Activated CD4-positive, alpha-beta T cell treated with anti-CD3 and anti-CD28 coated beads for 1 hour (primary cell): ENCODE measurements around the gene APBB2.

Experiments
- DNase-seq: peaks from one replicate; pipeline ENCODE4 v3.0.0-alpha.2; 2020

The APBB2 gene

DNA sequence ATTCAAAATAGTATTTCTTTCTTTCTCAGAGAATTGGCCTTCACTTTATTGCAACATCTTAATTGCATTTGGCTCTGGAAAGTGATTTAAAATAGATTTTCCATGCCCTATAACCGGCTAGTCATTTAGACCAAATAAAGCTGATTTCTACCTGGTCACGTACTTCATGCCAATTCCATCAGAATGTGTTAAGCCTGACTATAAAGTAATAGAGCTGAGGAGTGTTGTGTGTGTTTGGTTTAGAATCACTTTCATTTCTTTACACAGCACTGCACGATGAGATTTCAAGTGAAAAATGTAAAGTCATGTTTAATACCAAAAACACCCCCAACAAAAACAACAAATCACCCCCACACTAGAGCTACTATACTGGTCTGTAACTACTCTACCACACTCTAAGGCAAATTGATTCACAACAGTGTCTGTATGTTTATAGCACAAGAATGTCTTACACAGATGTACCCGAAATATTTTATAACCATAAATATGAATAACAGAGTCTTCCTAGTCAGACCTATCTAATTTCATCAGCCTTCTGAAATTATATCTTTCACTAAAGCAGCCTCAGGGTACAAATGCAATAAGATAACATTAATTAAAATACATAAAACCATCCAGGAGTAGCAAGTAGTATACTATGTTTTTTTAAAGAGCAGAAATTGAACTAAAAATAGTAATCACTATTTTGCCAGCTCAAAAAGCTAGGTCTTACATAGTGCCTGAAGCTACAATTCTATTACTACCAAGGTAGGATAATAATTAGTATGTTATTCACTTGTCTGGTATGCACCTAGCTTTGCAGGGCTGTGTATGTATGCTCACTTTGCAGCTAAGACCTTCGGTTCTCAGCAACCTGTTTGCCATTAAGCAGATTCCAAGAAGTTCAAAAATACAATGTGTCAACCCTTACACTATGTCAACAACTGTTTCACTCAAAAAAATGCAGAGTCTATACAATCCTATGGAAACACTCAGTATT lies 28.4 kb downstream of the APBB2 start:
- DNase-seq, result no peak

DNA sequence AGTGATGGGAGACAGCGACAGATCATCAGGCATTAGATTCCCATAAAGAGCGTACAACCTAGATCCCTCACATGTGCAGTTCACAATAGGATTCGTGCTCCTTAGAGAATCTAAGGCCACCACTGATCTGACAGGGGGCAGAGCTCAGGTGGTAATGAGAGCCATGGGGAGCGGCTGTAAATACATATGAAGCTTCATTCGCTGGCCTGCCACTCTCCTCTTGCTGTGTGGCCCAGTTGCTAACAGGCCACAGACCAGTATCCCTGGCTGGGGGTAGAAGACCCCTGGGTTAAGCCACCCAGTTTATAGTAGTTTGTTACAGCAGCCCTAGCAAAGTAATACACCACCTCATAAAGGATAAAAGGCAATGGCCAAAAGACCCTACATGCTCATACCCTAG lies 30.3 kb downstream of the APBB2 start:
- no peak for DNase-seq

DNA sequence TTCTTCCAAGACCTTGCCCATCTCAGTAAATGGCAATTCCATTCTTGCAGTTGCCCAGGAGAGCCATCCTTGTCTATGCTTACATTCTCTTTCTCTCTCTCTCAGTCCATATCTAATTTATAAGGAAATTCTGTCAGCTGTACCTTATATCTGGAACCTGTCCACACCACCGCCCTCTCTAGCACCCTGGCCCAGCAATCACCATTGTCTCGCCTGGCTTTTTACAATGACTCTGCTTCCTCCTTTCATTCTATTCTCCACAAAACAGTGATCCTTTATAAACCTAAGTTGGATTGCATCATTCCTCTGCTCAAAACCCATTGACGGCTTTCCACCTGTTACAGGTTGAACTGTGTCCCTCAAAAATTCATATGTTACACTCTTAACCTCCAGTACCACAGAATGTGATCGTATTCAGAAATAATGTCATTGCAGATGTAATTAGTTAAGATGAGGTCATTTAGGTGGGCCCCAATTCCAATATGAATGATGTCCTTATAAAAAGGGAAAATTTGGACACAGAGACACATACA lies 31.3 kb downstream of the APBB2 start:
- DNase-seq, result no peak

DNA sequence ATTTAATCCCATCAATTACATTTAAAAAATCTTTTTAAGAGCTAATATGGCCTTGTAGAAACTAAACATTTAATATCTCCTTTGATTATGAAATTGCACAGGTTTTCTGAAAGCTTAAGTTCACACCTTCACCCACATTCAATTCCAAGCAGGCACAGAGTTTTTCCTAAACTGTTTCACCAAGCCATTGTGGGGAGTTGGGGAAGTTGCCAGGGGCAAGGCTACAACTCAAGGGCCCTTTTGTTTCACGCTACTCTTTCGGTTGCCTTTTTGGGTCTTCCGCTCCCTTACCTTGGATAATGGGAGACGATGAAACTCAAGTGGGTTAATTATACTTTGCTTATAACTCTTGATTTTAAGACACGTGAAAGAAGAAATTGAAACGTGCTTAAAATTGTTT lies 33.3 kb downstream of the APBB2 start:
- DNase-seq, result no peak

DNA sequence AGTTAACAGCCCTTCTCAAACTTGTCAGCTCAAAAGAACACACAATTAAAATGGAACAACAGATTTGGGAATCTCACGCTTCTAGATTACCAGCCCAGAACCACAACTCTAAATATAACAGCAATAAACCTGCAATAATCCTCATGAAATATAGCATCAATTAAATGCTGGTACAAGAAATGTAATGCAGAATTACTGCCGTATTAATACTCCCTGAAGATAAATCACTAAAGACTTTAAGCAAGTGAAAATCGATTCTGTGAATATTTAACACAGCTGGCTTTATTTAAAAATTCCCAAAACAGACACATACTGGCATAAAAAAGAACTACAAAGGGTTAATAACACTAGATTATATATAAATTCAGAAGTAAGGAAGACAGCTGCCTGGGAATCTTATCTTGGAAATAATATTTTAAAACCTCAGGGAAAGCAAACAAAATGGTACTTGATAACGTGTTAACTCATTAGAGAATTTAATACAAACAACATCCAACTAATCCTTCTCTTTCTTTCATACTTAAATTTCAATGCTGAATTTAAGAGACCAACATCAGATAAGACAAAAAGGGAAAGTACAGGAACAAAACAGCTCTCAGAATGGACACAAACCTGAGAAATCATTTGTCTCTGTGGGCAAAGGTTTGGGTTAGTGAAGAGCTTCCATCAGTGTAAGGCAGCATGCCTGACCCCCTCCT lies 34.7 kb downstream of the APBB2 start:
- DNase-seq, result no peak

DNA sequence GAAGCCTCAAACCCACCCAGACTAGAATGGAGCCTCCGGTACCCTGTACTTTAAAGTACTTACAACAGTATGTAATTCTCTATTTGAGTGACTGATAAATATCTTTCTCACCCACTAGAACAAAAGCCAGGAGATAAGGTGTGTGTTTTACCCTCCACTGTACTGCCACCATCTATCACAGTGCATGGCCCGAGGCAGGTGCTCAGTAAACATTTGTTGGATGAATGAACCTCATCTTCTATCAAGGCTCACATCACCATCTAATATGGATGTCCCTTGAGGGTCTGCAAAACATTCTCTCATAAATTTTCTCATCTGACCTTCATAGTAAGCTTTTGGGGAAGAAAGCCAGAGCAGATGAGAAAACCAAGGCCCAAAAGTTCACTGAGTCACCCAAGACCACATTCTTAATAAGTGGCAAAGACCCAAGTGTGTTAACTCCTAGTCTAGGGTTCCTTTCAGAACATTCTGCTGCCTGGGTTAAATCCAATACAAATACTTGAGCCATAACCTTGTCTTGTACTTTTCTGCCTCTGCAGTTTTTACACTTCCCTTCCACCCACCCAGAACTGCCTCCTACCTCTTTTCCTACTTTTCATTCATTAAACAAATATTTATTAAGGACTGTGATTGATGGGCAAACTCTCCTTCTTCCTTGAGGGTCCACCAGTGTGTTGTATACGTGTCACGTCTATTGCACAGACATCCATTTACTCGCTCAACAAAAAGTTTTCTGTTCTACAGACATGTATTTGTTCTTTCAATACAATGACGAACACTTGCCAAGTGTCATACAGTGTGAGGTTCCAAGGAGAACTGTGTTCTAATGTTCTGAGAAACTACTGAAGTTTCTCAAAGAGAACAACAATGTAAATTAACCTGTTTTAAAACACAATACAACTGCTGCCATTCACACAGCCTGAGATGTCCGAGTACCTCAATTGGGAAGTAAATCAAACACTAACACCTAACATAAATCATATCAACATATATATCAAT lies 35.7 kb downstream of the APBB2 start:
- DNase-seq, result no peak

DNA sequence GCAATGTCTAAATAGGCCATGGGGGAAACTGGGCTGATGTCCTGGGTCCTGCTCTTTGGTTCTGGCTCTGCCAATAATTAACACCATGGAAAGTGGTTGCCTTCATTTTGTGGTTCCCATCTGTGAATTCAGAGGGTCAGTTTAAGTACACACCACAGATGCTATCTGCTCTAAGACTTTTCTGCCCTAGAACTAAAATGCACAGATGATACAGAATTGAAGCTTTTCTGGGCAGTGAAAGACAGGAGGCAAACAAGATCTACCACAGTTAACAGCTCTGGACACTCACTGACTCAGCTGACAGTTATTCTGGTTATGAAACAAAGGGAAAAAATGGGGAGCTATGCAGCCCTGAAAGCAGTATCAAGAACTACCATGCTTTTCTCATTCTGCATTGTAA lies 37.3 kb downstream of the APBB2 start:
- DNase-seq, result no peak

DNA sequence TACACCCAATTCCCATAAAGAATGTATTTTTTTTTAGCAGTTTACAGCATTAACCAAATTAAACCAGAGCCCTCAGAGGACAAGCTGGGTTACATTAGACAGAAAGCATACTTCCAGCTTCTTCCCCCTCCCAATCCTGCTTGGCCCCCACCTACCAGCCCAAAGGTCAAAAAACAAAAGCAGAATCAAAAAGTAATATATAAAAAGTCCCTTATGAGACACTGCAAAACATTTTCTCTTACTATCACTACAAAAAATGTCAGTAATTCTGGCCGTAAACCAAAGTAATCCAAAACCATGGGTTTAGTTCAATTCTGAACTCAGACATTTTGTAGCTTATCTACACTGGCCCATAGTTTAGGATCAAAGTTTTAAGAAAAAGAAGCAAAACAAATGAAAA lies 38.0 kb downstream of the APBB2 start:
- no peak for DNase-seq

DNA sequence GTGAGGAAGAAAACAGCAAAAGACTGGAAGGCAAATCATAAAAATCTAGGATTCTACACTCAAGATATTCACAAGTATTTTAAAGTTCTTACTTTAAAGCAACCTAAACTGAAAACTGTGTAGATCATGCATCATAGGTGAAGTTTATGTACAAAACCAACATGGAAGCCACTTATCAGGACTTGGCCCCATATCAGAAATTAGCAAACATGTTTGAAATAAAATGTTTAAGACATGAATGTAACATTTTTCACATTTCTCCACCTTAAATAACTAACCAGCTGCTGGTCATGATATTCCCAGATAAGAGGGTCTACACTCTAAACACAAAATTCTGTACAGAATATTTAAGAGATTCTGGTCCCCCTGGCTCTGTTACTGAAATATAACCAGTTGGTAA lies 38.5 kb downstream of the APBB2 start:
- DNase-seq, result no peak

DNA sequence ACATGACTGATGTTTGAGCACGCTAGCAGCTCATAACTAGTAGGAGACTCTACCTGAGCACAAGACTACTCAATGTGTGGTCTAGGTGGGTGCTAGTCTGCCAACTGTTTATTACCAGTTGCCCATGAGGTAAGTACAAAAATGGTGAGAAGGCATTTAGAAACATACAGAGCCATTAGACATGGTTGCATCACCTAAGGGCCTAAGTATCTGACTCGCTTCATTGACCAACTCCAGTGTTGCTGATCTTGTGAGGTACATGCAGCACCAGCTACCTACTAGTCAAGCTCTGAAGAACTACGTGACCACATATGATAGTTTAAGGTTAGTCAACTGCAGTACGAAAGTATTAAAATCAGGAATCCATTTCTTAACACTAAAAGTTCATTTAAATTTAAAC lies 39.9 kb downstream of the APBB2 start:
- no peak for DNase-seq

DNA sequence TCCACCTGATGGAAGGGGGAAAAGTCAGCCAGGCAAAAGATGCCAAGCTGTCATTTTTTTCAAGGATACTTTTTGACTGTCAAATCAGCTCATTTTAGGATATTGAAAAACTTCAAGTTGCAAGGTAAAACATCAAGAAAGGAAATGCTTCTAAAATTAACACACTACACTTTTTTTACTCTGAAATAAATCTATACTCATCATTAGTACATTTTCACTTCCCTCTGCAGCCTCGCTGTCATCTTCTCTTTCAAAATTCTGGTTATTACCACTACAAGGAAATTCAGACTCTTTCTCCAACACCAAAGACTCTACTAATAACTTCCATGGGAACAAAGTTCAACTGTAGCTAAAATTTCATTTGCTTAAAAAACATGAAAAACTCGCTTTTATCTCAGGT lies 41.6 kb downstream of the APBB2 start:
- DNase-seq, result no peak

DNA sequence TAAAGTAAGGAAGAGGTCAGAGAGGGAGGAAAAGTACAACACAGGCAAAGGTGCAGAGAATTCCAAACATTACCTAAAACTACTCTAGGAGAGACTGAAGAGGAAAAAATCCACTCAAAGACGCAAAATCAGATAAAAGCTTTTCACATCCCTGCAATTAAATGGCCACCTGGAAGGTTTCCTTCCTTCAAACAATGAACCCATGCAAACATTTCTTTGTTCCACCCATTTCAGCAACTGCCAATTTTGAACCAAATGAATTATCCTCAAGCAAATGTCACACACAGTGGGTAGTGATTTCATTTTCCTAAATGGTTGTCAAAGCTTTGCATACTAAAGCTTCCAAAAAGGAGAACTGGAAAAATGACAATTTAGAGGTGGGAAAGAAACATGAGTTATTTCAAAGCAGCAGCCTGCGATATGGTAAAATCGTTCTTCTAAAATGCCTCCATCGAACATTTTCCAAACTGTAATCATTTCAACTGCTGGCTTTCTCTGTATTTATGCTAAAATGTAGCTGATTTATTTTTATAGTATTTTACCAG lies 45.0 kb downstream of the APBB2 start:
- no peak for DNase-seq

DNA sequence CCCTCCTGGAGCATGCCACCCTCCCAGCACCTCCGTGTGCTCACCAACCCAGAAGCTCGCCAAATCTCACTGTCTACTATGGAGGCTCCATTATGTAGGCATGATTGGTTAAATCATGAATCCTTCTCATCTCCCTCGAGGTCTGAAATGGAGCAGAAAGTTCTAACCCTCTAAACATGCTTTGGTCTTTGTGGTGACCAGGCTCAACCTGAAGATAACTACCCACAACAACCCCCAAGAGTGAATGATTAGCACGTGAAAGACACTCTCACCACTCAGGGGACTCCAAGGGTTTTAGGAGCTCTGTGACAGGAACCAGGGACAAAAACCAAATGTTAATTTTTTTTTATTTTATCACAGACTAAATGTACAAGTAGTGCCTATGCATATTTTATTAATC lies 47.2 kb downstream of the APBB2 start:
- no peak for DNase-seq

DNA sequence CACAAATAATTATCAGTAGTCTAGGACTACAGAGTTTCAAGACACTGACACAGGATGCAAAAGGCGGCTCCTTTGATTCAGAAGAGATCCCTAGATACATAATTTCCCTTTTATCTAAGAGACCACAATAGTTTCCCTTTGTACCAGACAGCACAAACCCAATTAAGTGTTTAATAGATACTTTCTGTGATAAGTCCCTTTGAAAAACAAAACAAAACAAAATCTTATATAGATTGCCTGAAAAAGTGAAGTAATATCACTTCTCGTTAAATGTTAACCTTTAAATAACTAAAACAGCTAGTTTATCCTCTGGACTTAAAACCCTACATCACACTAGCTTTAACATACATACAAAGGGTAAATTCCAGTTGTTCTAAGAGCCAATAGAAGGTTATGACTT lies 49.9 kb downstream of the APBB2 start:
- DNase-seq, result no peak

DNA sequence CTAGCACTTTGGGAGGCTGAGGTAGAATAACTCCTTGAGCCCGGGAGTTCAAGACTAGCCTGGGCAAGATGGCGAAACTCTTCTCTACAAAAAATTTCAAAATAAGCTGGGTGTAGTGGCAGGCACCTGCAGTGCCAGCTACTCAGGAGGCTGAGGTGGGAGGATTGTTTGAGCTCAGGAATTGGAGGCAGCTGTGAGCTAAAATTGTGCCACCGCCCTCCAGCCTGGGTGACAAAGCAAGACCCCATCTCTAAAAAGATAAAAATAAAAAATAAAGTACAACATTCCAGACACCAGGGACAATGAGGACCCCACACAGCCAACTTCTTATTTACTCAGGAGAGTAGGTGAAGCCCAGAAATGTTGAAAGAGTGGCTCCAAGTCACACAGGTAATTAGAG lies 53.0 kb downstream of the APBB2 start:
- DNase-seq, result no peak

DNA sequence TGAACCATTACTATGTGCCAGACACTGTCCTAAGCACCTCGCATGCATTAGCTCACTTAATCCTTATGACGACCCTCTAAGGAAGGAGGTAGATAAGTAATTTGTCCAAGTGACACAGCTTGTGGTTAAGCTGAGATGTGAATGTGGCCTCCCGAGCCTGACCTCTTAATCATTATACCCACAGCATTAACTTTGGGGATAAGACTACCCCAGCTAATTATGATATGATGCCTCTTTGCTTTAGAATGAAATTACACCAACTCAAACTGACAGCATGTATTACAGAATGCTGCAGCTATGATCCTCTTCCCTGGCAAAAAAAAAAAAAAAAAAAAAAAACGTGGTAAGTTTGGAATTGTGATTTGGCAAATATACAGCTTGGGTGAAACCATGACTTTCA lies 53.5 kb downstream of the APBB2 start:
- no peak for DNase-seq

DNA sequence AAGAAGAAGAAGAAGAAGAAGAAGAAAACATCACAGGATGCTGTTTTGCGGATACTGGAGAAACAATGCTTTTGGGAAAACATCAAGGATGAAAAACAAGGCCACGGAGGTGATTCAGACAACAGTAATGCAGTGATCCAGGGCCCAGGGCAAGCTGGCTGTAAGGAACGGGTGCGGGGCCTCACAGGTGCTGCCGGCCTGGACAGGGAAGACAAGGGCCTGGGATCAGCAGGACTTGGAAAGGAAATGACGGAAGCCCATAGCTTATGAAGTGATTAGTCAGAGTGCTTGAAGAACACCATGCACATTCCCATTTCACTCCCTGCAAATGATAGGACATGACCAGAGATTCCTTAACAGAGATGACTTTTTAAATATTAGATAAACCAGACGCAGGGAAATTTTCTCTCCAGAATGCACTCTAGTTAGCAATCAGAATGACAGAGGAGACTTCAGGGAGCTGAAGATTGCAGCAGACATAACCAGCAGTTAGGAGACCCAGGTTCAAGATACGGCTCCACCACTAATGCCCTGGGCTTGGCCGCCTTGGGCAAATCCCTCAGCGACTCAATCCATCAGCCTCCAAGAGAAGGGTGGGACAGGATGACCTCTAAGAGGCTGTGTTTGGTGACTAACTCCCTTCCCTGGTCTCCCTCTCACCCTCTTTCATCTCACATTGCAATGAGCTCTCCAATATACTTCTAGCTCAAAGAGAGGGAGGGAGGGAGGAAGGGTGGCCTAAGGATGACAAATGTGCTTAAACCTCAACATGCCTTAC lies 54.1 kb downstream of the APBB2 start:
- no peak for DNase-seq

DNA sequence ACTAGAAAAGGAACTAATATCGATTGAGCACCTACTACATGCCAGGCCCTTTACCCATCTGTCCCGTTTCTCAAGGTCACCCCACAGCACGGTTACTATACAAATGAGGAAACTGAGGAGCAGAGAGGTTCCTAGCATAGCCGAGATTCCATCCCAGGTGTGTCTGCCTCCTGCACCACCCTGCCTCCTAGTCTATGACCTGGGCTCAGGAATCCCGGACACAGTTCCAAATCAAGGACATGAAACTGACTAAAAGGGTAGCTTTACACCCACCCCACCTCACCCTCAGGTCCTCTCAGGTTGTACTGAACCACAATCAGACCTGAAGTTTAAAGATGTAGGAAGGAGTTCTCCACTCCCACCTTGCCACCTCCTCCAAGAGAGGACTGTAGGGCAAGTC lies 55.6 kb downstream of the APBB2 start:
- DNase-seq, result no peak

DNA sequence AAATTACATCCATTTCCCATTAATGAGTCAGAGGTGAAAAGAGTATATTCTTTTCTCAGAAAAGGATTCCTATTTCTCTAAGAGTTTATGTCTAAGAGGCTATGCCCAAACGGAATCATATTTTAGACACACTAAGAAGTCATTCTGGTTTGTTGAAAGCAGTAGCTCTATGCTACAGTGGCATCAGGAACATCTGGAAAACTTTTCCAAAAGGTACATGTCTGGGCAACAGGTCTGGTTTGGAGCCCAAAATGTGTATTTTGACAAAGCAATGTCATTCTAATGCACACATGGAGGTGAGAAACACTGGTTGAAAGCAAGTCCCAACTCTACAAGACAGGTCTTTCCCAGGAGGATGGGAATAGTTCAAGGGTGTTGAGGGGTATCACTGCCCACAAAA lies 56.1 kb downstream of the APBB2 start:
- DNase-seq, result no peak

DNA sequence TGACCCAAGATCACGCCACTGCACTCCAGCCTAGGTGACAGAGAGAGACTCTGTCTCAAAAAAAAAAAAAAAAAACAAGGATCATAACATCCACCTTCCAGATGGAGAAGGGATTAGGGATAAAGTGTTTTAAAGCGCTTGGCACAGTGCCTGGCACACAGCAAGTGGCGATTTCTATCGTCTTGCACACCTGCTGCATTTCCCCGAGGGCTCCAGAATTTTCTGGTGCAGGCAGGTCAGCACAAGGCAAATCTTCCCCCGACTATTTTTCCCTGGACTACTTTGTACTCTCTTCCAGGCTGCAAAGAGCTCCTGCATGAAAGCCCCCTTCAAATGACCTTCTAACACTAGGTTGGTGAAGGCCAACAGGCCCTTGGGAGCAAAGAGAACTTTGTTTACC lies 57.3 kb downstream of the APBB2 start:
- DNase-seq, result no peak

DNA sequence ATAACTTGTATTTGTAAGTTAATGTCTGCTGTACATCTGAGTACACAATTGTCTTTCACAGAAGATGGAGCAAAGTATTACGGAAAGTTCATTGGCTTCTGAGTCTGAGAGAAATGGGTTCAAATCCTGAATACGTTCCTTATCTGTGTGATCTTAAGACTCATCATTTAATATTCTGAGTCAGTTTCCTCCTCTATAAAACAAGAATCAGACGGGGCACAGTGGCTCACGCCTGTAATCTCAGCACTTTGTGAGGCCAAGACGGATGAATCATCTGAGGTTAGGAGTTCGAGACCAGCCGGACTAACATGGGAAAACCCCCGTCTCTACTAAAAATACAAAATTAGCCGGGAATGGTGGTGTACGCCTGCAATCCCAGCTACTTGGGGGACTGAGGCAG lies 57.8 kb downstream of the APBB2 start:
- DNase-seq, result no peak
